Adipose tissue (tissue), 3 donors: ENCODE results near the gene HSF2BP. TPM values are rescaled to one million over a fixed set of nuclear protein-coding genes. Genes with fewer than 3 reads are reported as not detected.
"Not testable (repeated sequence)": the region's sequence is repeated elsewhere in the genome, so short reads cannot be mapped to it uniquely, and the experiment has no call there.

ENCODE experiments used
- H3K27ac ChIP-seq: one replicate; pipeline ENCODE4 v1.5.1; 2013; ENCODE audit warnings: low read depth, low read length
- WGBS, 3 donors: extraction: QIAGEN DNeasy Blood & Tissue Kit; methylation state at CpG; one replicate each; pipeline ENCODE4 v1.1.7; 2013; 5-methylcytosine and 5-hydroxymethylcytosine counted together
- polyA plus RNA-seq, 3 donors: library from polyadenylated mRNA; stranded (reverse); fragments of 200-250 nt; gene quantifications; one replicate each; pipeline ENCODE4 v1.2.3, GENCODE V29; 2013
- donor health status: healthy with polysubstance abuse.
- donor health status: Bipolar disorder and iron deficiency.
- donor health status: healthy.

Gene HSF2BP
- polyA plus RNA-seq, 3 donors: 0.09 to 0.34 (median 0.27) TPM

- WGBS, 3 donors: 72 to 85% (median 74%) methylated on average over 5 of the region's 5 CpGs
Measured at GRCh38 chr21:43634618-43635017, 24.7 kb downstream of the HSF2BP start.

GRCh38 chr21:43632373-43632905 lies 26.8 kb downstream of the HSF2BP start:
- H3K27ac ChIP-seq: no peak overlapping the region
- 66 to 79% (median 66%) methylated on average over 5 of the region's 5 CpGs for WGBS, 3 donors

More at GRCh38 chr21:43634618-43635017, 24.7 kb downstream of the HSF2BP start:
- H3K27ac ChIP-seq: no peak overlapping the region

- no peak overlapping the region for H3K27ac ChIP-seq
- 88 to 89% (median 89%) methylated on average over 13 to 14 of the region's 14 CpGs for whole genome bisulfite sequencing, 3 donors
Measured at GRCh38 chr21:43631411-43632107, 27.7 kb downstream of the HSF2BP start.

GRCh38 chr21:43627527-43627926 lies 31.8 kb downstream of the HSF2BP start:
- WGBS, 3 donors: 72 to 82% (median 75%) methylated on average over 2 of the region's 2 CpGs
- H3K27ac ChIP-seq: no peak overlapping the region

GRCh38 chr21:43626390-43626789 lies 32.9 kb downstream of the HSF2BP start:
- H3K27ac ChIP-seq: no peak overlapping the region
- 23 to 54% (median 53%) methylated on average over 3 of the region's 3 CpGs for WGBS, 3 donors

- H3K27ac ChIP-seq: no peak overlapping the region
- WGBS, 3 donors: 87 to 91% (median 91%) methylated on average over 4 of the region's 4 CpGs
Measured at GRCh38 chr21:43624339-43624738, 34.9 kb downstream of the HSF2BP start.

- WGBS, 3 donors: 96 to 97% (median 96%) methylated on average over 2 of the region's 2 CpGs
- H3K27ac ChIP-seq: no peak overlapping the region
Measured at GRCh38 chr21:43623588-43623987, 35.7 kb downstream of the HSF2BP start.

GRCh38 chr21:43622796-43623195 lies 36.5 kb downstream of the HSF2BP start:
- no peak overlapping the region for H3K27ac ChIP-seq
- 69 to 92% (median 86%) methylated on average over 2 of the region's 2 CpGs for whole genome bisulfite sequencing, 3 donors

- H3K27ac ChIP-seq: no peak overlapping the region
Measured at GRCh38 chr21:43619856-43620255, 39.4 kb downstream of the HSF2BP start.

GRCh38 chr21:43619344-43619743 lies 39.9 kb downstream of the HSF2BP start:
- no peak overlapping the region for H3K27ac ChIP-seq
- WGBS, 3 donors: 92 to 95% (median 92%) methylated on average over 4 of the region's 4 CpGs

More at GRCh38 chr21:43619856-43620255, 39.4 kb downstream of the HSF2BP start:
- 88 to 93% (median 89%) methylated on average over 4 of the region's 4 CpGs for WGBS, 3 donors

GRCh38 chr21:43618940-43619339 lies 40.3 kb downstream of the HSF2BP start:
- WGBS, 3 donors: 93 to 98% (median 97%) methylated on average over 4 of the region's 4 CpGs
- H3K27ac ChIP-seq: no peak overlapping the region

- not testable (repeated sequence) for H3K27ac ChIP-seq
- 77 to 86% (median 81%) methylated on average over 3 of the region's 3 CpGs for whole genome bisulfite sequencing, 3 donors
Measured at GRCh38 chr21:43616861-43617260, 42.4 kb downstream of the HSF2BP start.

GRCh38 chr21:43614839-43615238 lies 44.4 kb downstream of the HSF2BP start:
- H3K27ac ChIP-seq: no peak overlapping the region
- WGBS, 3 donors: 86 to 92% (median 86%) methylated on average over 5 of the region's 5 CpGs

- no peak overlapping the region for H3K27ac ChIP-seq
- WGBS, 3 donors: 86 to 93% (median 93%) methylated on average over 8 of the region's 8 CpGs
Measured at GRCh38 chr21:43613755-43614638, 45.3 kb downstream of the HSF2BP start.

GRCh38 chr21:43611598-43612369 lies 47.5 kb downstream of the HSF2BP start:
- 44 to 51% (median 48%) methylated on average over 8 of the region's 8 CpGs for WGBS, 3 donors
- H3K27ac ChIP-seq: no peak overlapping the region

- no peak overlapping the region for H3K27ac ChIP-seq
- 25 to 52% (median 43%) methylated on average over 8 of the region's 8 CpGs for WGBS, 3 donors
Measured at GRCh38 chr21:43609501-43610340, 49.6 kb downstream of the HSF2BP start.

- no peak overlapping the region for H3K27ac ChIP-seq
- WGBS, 3 donors: 73 to 95% (median 91%) methylated on average over 2 of the region's 2 CpGs
Measured at GRCh38 chr21:43608664-43609063, 50.6 kb downstream of the HSF2BP start.

- no peak overlapping the region for H3K27ac ChIP-seq
- WGBS, 3 donors: 45 to 79% (median 53%) methylated on average over 3 of the region's 3 CpGs
Measured at GRCh38 chr21:43608225-43608624, 51.1 kb downstream of the HSF2BP start.
